ENCODE measurements around the gene PGAP1. TPM values are rescaled to one million over a fixed set of nuclear protein-coding genes. Genes with fewer than 3 reads are reported as not detected.

The PGAP1 gene
- total RNA-seq, 1 donor from 2014 or later = 1.9 TPM

DNA sequence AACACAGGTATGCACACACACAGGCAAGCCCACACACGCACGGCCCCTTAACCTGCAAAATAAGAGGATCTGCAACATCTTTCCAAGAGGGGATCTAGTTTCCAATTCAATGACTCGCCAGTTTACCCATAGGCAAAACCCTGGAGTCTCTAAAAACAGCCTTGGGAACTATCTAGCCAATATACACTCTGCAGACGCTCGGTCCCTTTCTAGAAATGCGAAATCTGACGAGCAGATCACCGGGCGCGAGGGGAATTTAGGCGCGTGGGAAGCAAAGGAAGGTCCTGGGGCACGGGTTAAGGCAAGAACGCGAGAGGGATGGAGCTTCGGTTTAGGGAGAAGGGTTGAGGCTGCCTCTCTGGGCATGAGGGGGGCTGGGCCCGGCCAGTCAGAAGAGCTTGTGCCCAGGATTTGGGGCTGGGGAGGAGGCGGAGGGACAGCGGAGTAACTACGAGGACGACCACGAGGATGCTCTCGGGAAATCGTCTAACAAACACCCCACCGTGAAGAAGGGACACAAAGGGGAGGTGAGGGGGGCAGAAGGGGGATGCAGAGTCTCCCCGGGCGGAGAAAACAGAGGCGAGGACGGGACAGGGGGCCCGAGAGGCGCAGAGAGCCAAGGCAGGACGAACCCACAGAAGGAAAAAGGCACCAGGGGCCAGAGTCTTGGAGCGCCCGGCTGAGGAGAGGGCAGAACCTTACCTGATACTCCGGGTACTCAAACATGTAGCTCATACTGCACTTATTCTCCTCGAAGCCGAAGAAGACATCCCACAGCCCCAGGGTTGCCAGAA lies 542 bp downstream of the PGAP1 start:
- intact Hi-C loops (cut with micrococcal nuclease) = loop anchor here (1.0 to 5.0 kb wide), 5 partner anchors 289 to 859 kb away; partner anchors contain the start of genes CCDC150, COQ10B, DNAH7 and HSPE1
- Mint-ChIP-seq H3K4me3 (peak overlapping the region; percentile 90), H3K27ac (peak overlapping the region; percentile 64), H3K4me1 (peaks cover 21% of the 10 kb centered on the region), H3K9me3 (no peaks in the 10 kb centered on the region), H3K36me3 (ENCODE audit: low read depth) (peaks cover 9% of the 10 kb centered on the region), H3K27me3 (peaks cover 13% of the 10 kb centered on the region)
- CTCF ChIA-PET = no interaction called here
- TF ChIP-seq, protein P1, sequence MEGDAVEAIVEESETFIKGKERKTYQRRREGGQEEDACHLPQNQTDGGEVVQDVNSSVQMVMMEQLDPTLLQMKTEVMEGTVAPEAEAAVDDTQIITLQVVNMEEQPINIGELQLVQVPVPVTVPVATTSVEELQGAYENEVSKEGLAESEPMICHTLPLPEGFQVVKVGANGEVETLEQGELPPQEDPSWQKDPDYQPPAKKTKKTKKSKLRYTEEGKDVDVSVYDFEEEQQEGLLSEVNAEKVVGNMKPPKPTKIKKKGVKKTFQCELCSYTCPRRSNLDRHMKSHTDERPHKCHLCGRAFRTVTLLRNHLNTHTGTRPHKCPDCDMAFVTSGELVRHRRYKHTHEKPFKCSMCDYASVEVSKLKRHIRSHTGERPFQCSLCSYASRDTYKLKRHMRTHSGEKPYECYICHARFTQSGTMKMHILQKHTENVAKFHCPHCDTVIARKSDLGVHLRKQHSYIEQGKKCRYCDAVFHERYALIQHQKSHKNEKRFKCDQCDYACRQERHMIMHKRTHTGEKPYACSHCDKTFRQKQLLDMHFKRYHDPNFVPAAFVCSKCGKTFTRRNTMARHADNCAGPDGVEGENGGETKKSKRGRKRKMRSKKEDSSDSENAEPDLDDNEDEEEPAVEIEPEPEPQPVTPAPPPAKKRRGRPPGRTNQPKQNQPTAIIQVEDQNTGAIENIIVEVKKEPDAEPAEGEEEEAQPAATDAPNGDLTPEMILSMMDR (IDR thresholded peaks at IDR 0.05) = no peak
- POLR2A ChIA-PET = interaction anchor here (1.8 kb wide), 1 partner anchor 127 kb away, joined by 6 read pairs; the partner anchor contains the start of gene GTF3C3
- DNase-seq (peak; percentile 21), ATAC-seq (ENCODE audit: low read depth) (peak; percentile 2)

DNA sequence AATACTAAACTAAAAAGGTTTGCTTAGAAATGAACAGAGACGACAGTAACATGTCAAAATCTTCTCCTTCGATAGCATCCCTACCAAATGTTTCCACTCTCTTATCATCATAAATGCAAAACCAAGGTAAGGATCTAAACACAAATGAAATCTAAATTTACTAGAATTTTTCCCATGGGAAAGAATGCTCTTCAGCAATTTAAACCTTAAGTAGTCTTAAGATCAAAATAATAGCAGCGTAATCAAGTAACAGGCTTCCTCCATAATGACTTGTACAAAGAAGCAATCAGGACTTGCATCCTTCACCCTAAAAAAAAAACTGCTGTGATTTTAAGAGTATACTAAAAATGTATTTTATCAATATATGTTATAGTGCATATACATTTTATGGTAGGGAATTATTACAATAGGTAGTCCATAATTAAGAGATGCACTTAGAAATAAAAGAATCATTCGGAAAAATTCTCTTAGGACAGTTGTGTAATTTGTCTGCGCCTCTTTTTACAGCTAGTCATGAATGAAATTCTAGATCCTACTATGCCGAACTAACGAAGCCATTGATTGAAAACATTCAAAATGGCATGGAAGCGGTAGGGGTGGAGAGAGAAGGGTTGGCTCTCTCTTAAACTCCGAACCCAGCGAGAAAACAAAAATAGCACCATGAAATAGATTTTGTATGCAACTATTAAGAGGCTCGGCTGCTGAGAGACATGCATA lies 1.3 kb downstream of the PGAP1 start:
- Mint-ChIP-seq H3K9me3 (no peaks in the 10 kb centered on the region), H3K4me1 (peaks cover 21% of the 10 kb centered on the region), H3K27ac (peak overlapping the region; percentile 64), H3K27me3 (peaks cover 13% of the 10 kb centered on the region), H3K36me3 (ENCODE audit: low read depth) (peaks cover 9% of the 10 kb centered on the region), H3K4me3 (peak overlapping the region; percentile 90)
- CTCF ChIA-PET = no interaction called here
- DNase-seq (no peak), ATAC-seq (ENCODE audit: low read depth) (no peak)
- TF ChIP-seq, protein P1 (IDR thresholded peaks at IDR 0.05) = no peak
- intact Hi-C loops (cut with micrococcal nuclease) = loop anchor here (5.0 kb wide), 3 partner anchors 288 to 858 kb away; partner anchors contain the start of genes CCDC150, DNAH7 and HSPE1
- POLR2A ChIA-PET = no interaction called here

DNA sequence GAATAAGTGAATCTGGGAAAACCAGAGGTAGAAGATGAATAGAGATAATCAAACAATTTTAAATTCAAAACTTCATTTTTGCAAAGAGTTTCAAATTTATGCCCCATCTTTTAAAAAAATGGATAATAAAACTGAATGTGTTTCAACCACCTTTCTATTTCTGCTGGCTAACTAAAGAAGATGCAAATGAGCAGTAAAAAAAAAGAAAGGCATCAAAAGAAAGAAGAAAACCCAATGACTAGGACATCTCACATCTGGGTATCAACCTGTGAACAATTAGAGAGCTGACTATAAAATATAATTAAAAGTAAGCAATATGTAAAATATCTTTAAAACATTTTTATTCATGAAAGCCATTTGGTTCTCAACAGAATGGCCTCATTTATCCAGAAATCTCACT lies 2.5 kb downstream of the PGAP1 start:
- Mint-ChIP-seq H3K4me3 (no peak overlapping the region), H3K36me3 (ENCODE audit: low read depth) (peaks cover 9% of the 10 kb centered on the region), H3K4me1 (peaks cover 21% of the 10 kb centered on the region), H3K27ac (no peak overlapping the region), H3K27me3 (peaks cover 9% of the 10 kb centered on the region), H3K9me3 (no peaks in the 10 kb centered on the region)
- TF ChIP-seq, protein P1 (IDR thresholded peaks at IDR 0.05) = no peak
- DNase-seq (no peak), ATAC-seq (ENCODE audit: low read depth) (no peak)
- intact Hi-C loops (cut with micrococcal nuclease) = no loop called here
- CTCF ChIA-PET = no interaction called here
- POLR2A ChIA-PET = no interaction called here

DNA sequence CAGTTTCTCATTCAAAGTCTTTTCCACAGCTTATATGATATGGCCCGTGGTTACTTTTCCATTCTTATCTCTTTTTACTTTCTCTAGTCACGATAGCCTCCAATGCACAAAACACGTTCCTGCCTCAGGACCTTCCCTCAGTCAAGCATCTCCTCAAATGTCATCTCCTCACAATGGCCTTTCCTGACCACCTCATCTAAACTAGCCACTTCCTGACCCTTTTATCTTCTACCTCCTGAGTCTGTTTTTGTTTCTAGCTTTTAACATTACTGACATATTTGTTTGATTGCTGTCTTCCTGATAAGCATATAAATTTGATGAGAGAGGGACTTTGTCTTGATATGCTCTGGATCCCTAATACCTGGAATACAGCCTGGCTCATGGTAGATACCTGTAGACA lies 7.6 kb downstream of the PGAP1 start:
- Mint-ChIP-seq H3K4me1 (peaks cover 9% of the 10 kb centered on the region), H3K27me3 (no peaks in the 10 kb centered on the region), H3K4me3 (no peak overlapping the region), H3K27ac (no peak overlapping the region), H3K9me3 (peaks cover 4% of the 10 kb centered on the region), H3K36me3 (ENCODE audit: low read depth) (no peaks in the 10 kb centered on the region)
- TF ChIP-seq, protein P1 (IDR thresholded peaks at IDR 0.05) = no peak
- DNase-seq (no peak), ATAC-seq (ENCODE audit: low read depth) (no peak)
- ChIA-PET POLR2A (no interaction called here), CTCF (no interaction called here)
- intact Hi-C loops (cut with micrococcal nuclease) = no loop called here

DNA sequence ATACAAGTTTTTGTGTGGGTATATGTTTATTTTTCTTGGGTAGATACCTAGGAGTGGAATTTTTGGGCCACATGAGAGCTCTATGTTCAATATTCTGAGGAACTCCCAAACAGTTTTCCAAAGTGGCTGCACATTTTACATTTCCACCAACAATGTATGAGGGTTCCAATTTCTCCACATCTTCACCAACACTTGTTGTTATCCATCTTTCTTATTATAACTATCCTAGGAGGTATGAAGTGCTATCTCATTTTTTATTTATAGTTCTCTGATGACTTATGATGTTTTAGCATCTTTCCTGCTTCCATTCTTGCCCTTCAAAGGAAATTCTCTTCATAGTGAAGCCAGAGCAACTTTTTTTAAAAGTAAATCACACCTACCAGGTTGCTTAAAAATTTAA lies 8.7 kb downstream of the PGAP1 start:
- peaks cover 9% of the 10 kb centered on the region for H3K4me1 Mint-ChIP-seq
- H3K36me3 Mint-ChIP-seq (ENCODE audit: low read depth) = no peaks in the 10 kb centered on the region
- H3K4me3 Mint-ChIP-seq = no peak overlapping the region
- TF ChIP-seq, protein P1 (IDR thresholded peaks at IDR 0.05) = no peak
- POLR2A ChIA-PET = no interaction called here
- H3K9me3 Mint-ChIP-seq = peaks cover 4% of the 10 kb centered on the region
- DNase-seq = no peak
- no peaks in the 10 kb centered on the region for H3K27me3 Mint-ChIP-seq
- CTCF ChIA-PET = no interaction called here
- ATAC-seq (ENCODE audit: low read depth) = no peak
- intact Hi-C loops (cut with micrococcal nuclease) = no loop called here
- no peak overlapping the region for H3K27ac Mint-ChIP-seq

Measured in activated B cell treated with CpG ODN at 0.5 μM for 24 hours (primary cell).